Testis (tissue), 2 donors: Measurements from ENCODE around the gene VOPP1.

ENCODE experiments used
- POLR2A ChIP-seq: fragments of 450-650 bp; IDR thresholded peaks from one replicate; pipeline ENCODE4 v1.6.1; 2017; ENCODE audit warnings: antibody characterized with exemption, mild to moderate bottlenecking, moderate library complexity
- TF ChIP-seq, protein P1 (sequence below), 3 experiments: fragments of 450-650 bp in 2 of 3; fragments of 200-600 bp in 1 of 3; sonication (generic) in 1 of 3; IDR thresholded peaks; one replicate each; pipeline ENCODE4 v1.5.1; 2016 to 2019; ENCODE audit warnings: antibody characterized with exemption in 3 of 3, mild to moderate bottlenecking in 2 of 3, moderate library complexity in 1 of 3

DNA sequence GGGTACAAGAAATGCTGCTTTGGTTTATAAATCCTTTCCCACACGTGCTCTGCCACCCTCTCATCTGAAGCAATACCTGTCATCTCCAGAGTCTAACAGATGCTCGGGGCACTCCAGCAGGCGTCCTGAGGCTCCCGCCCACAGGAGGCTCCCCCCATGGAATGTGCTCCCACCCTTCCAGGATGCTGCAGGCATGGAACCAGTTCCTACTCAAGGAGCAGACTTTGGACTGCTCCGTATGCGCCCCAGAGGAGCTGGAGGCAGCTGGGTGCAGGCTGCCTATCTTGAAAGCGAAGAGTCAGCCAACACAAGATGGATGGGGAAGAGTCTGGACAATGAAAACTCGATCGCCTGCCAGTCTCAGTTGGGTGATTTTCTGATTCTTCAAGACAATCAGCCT, 75.4 kb downstream of the VOPP1 start:
- no peak for TF ChIP-seq POLR2A
- TF ChIP-seq, protein P1, sequence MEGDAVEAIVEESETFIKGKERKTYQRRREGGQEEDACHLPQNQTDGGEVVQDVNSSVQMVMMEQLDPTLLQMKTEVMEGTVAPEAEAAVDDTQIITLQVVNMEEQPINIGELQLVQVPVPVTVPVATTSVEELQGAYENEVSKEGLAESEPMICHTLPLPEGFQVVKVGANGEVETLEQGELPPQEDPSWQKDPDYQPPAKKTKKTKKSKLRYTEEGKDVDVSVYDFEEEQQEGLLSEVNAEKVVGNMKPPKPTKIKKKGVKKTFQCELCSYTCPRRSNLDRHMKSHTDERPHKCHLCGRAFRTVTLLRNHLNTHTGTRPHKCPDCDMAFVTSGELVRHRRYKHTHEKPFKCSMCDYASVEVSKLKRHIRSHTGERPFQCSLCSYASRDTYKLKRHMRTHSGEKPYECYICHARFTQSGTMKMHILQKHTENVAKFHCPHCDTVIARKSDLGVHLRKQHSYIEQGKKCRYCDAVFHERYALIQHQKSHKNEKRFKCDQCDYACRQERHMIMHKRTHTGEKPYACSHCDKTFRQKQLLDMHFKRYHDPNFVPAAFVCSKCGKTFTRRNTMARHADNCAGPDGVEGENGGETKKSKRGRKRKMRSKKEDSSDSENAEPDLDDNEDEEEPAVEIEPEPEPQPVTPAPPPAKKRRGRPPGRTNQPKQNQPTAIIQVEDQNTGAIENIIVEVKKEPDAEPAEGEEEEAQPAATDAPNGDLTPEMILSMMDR (IDR thresholded peaks at IDR 0.05): no peak
